DND-41 (cell line): Measurements from ENCODE around the gene SEMA5B.

Experiments
- CTCF ChIP-seq: IDR thresholded peaks from 2 replicates; pipeline ENCODE4 v1.5.1; 2012; ENCODE audit warnings: borderline replicate concordance, low read length, moderate library complexity, mild to moderate bottlenecking; ENCODE audit not compliant: poor library complexity, severe bottlenecking; ENCODE audit errors: extremely low read depth
- EZH2 ChIP-seq: IDR thresholded peaks from 3 replicates; pipeline ENCODE4 v1.6.1; 2012; ENCODE audit warnings: borderline replicate concordance, low read depth, mild to moderate bottlenecking, moderate library complexity, low read length, inconsistent platforms; ENCODE audit not compliant: severe bottlenecking

- no peak for TF ChIP-seq CTCF
- TF ChIP-seq EZH2, result no peak
Observed at GRCh38 chr3:122931636-122932035, 95.9 kb downstream of the SEMA5B start.
